BJ (cell line): ENCODE data around the gene CROT. TPM values are rescaled to one million over a fixed set of nuclear protein-coding genes. Genes with fewer than 3 reads are reported as not detected.

Experiments
- CTCF ChIA-PET: fragments of 350-600 bp; formaldehyde crosslinking; extraction: SDS; loops from one replicate; lab custom pipeline; 2021; ENCODE audit warnings: antibody characterized with exemption, inconsistent platforms; lab: Yijun Ruan, JAX
- POLR2A ChIA-PET: fragments of 300-600 bp; sonication (Branson Sonifier 250); formaldehyde crosslinking; extraction: SDS; loops from one replicate; lab custom pipeline; 2021; ENCODE audit warnings: antibody characterized with exemption; lab: Charles Lee
- DNase-seq: peaks from one replicate; pipeline ENCODE4 v3.0.0-alpha.2; 2011; ENCODE audit warnings: low read depth
- H3K27me3 ChIP-seq: 2 replicates; pipeline ENCODE4 v1.6.0; 2011; ENCODE audit warnings: low read length; ENCODE audit not compliant: control insufficient read depth, insufficient read depth
- H3K36me3 ChIP-seq: 2 replicates; pipeline ENCODE4 v1.5.1; 2011; ENCODE audit warnings: low read length; ENCODE audit not compliant: control insufficient read depth, insufficient read depth
- H3K4me3 ChIP-seq: 2 replicates; pipeline ENCODE4 v1.5.1; 2011; ENCODE audit warnings: low read depth, mild to moderate bottlenecking, control low read depth, low read length
- polyA plus RNA-seq: library from polyadenylated mRNA; depleted of rRNA; stranded (reverse); fragments of >200 nt; gene quantifications from 2 replicates; pipeline ENCODE4 v1.2.3, GENCODE V29; 2011
- TF ChIP-seq, protein P1 (sequence below): IDR thresholded peaks from 2 replicates; pipeline ENCODE4 v1.5.1; 2011; ENCODE audit warnings: low read depth, mild to moderate bottlenecking, control low read depth, inconsistent platforms, low read length, moderate library complexity; ENCODE audit not compliant: insufficient read depth

The CROT gene
- polyA plus RNA-seq, 1 experiment = 4.6 TPM

DNA sequence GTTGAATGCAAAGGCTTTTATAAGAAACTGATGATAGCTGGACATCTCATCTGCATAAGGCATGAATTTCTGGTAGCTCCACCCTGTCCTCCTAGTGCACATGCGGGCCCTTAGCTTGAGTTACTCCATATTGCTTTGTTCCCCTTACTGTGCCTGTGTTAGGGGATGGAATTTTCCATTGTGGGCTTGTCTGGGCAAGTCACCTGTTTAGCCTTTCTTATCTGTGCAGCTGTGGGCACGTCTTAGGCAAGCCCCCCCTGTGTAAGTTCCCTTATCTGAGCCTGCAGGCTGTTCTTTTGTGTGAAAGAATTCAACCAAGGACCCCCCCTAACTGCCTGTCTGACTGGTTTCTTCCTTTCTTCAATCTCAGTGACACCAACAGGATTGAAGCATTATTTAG lies 14.5 kb upstream of the CROT start:
- Histone ChIP-seq H3K4me3 (no peak overlapping the region), H3K36me3 (no peaks in the 10 kb centered on the region), H3K27me3 (no peaks in the 10 kb centered on the region)
- no peak for DNase-seq
- ChIA-PET POLR2A (no interaction called here), CTCF (interaction anchor here (1.0 kb wide), 1 partner anchor 85 kb away, joined by 3 read pairs; no protein-coding TSS in a partner anchor)
- TF ChIP-seq, protein P1, sequence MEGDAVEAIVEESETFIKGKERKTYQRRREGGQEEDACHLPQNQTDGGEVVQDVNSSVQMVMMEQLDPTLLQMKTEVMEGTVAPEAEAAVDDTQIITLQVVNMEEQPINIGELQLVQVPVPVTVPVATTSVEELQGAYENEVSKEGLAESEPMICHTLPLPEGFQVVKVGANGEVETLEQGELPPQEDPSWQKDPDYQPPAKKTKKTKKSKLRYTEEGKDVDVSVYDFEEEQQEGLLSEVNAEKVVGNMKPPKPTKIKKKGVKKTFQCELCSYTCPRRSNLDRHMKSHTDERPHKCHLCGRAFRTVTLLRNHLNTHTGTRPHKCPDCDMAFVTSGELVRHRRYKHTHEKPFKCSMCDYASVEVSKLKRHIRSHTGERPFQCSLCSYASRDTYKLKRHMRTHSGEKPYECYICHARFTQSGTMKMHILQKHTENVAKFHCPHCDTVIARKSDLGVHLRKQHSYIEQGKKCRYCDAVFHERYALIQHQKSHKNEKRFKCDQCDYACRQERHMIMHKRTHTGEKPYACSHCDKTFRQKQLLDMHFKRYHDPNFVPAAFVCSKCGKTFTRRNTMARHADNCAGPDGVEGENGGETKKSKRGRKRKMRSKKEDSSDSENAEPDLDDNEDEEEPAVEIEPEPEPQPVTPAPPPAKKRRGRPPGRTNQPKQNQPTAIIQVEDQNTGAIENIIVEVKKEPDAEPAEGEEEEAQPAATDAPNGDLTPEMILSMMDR = no peak

DNA sequence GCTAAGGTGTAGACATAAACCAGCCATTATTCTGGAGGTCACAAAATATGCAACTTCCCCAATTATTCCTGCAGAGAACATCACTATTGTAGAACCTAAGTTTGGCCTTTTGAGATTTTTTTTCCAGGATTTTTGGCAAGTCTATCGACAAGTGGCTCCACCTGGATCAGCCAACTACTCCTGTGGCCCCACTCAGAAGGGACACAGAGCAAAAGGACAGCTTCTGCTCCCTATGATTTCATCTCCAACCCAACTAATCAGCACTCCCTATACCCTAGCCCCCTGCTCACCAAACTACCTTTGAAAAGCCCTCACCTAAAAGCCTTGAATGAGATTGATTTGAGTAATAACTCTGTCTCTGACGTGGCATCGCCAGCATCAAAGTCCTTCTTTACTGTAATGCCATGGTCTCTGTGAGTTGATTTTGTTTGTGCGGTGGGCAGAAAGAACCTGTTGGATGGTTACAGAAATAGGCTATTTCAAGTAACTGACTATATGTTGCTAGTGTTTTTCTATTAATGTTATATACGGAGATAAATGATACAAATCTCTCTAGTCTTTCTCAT lies 13.7 kb upstream of the CROT start:
- POLR2A ChIA-PET = no interaction called here
- H3K27me3 ChIP-seq = no peaks in the 10 kb centered on the region
- TF ChIP-seq, protein P1 = no peak
- no peak overlapping the region for H3K4me3 ChIP-seq
- DNase-seq = no peak
- CTCF ChIA-PET = interaction anchor here (1.4 kb wide), 1 partner anchor 84 kb away, joined by 5 read pairs; no protein-coding TSS in a partner anchor
- H3K36me3 ChIP-seq = no peaks in the 10 kb centered on the region

DNA sequence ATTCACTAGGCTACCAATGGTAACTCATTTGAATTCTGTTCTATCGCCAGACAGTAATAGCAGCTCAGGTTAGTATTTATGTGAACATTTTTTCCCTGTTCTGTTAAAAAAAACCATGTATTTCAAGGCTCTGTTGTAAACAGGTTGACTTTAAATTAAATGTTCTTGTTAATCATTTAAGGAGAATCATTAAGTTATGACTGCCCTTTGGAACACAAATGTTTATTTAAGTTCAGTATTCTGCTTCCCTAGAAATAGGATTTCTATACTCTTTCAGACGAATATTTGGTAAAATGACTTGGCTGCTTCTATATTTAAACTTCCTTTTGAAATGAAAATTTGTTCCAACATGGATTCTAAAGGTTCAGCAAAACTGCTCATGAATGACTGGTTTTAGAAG lies 13.1 kb upstream of the CROT start:
- no peaks in the 10 kb centered on the region for H3K27me3 ChIP-seq
- no peak for DNase-seq
- H3K4me3 ChIP-seq = no peak overlapping the region
- ChIA-PET CTCF (interaction anchor here (1.4 kb wide), 1 partner anchor 84 kb away, joined by 5 read pairs; no protein-coding TSS in a partner anchor), POLR2A (no interaction called here)
- TF ChIP-seq, protein P1 = no peak
- no peaks in the 10 kb centered on the region for H3K36me3 ChIP-seq

DNA sequence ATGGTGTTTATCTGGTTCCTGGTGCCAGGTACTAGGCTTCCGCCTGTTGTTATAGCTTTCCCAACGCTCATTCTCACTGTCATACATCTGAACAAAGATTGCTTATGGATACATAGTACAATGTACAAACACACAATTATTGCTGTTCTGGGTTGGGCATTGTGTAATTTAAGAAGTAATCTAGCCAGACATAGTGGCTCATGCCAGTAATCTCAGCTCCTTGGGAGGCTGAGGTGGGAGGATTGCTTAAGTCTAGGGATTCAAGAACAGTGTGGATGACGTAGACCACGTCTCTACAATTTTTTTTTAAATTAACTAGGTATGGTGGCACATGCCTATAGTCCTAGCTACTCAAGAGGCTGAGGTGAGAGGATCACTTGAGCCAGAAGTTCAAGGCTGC lies 9.3 kb upstream of the CROT start:
- H3K27me3 ChIP-seq = no peaks in the 10 kb centered on the region
- no peak for DNase-seq
- TF ChIP-seq, protein P1 = no peak
- H3K4me3 ChIP-seq = no peak overlapping the region
- ChIA-PET POLR2A (no interaction called here), CTCF (interaction anchor here (0.6 to 1.0 kb wide), 3 partner anchors 12 to 80 kb away, joined by 3 to 4 read pairs (median 3); no protein-coding TSS in a partner anchor)
- peaks cover 3% of the 10 kb centered on the region for H3K36me3 ChIP-seq

DNA sequence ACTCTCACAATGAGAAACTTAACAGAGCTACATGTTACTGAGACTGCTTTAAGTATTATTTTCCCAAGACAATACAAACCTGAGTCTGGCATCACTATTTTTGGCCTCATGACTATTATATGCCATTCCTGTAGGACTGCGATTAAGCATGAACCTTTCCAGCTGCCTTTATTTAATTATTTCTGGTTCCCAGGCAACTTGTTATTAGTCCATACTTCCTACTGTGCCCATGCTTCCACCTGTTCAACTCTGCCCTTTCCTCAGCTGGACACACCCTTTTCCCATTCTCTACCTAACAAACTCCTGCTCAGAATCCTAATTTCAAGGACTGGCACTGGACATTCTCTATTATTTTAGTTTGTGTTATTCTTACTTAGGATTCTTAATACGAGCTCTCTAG lies 8.1 kb upstream of the CROT start:
- ChIA-PET CTCF (no interaction called here), POLR2A (no interaction called here)
- DNase-seq = no peak
- Histone ChIP-seq H3K4me3 (no peak overlapping the region), H3K36me3 (peaks cover 4% of the 10 kb centered on the region), H3K27me3 (no peaks in the 10 kb centered on the region)
- TF ChIP-seq, protein P1 = no peak
